Measurements from ENCODE around the gene FAM98B.
A peak's percentile ranks its signal among the peaks of the same experiment; 100 is the strongest.

GRCh38 chr15:38440353-38441129, 13.4 kb upstream of the FAM98B start:
- TF ChIP-seq POLR2A (IDR thresholded peaks at IDR 0.05; ENCODE audit: control extremely low read depth in 1 of 2, low read depth in 2 of 2, low read length in 2 of 2) (no peak), YY1 (IDR thresholded peaks at IDR 0.05; ENCODE audit: low read depth, low read length) (no peak), EP300 (IDR thresholded peaks at IDR 0.05; ENCODE audit: borderline replicate concordance in 1 of 2, low read depth in 2 of 2, low read length in 2 of 2) (peak in 1 of 2 experiments; percentile 44; a peak in 1 of 3 replicates), TAF1 (IDR thresholded peaks at IDR 0.05; ENCODE audit: low read depth, low read length) (no peak; the same call in 1 of the 2 replicates), CTCF (IDR thresholded peaks at IDR 0.05; ENCODE audit: control extremely low read depth in 1 of 3, insufficient read depth in 1 of 3, low read depth in 1 of 3, low read length in 3 of 3) (peak; percentile 66 to 90 (median 80))
